Psoas muscle (tissue), 8 donors: Measurements from ENCODE around the gene RBM47. TPM values are rescaled to one million over a fixed set of nuclear protein-coding genes. Genes with fewer than 3 reads are reported as not detected.

Experiments used
- ATAC-seq, 4 donors: fragments of 200-7000 bp; cut with Tn5 transposase; one replicate each; pipeline ENCODE4 v1.9.1; 2020; ENCODE audit warnings: moderate library complexity in 3 of 4, mild to moderate bottlenecking in 2 of 4
- DNase-seq, 2 donors: peaks; one replicate each; pipeline ENCODE4 v3.0.0-alpha.2; 2020
- H3K27ac ChIP-seq: fragments of 200-600 bp; one replicate; pipeline ENCODE4 v1.8.0; 2022
- H3K27me3 ChIP-seq, 3 donors: fragments of 200-600 bp in 1 of 3; one replicate each; pipeline versions ENCODE4 v1.6.1 to v1.8.0; 2013 to 2022; ENCODE audit warnings: low read length in 2 of 3, mild to moderate bottlenecking in 2 of 3, moderate library complexity in 1 of 3; ENCODE audit not compliant: insufficient read depth in 3 of 3
- H3K36me3 ChIP-seq, 2 donors: fragments of 200-600 bp in 1 of 2; one replicate each; pipeline versions ENCODE4 v1.6.1 to v1.8.0; 2013 to 2022; ENCODE audit warnings: low read depth in 1 of 2, mild to moderate bottlenecking in 1 of 2, moderate library complexity in 1 of 2; ENCODE audit not compliant: insufficient read depth in 1 of 2
- H3K4me1 ChIP-seq: fragments of 200-600 bp; one replicate; pipeline ENCODE4 v1.8.0; 2022
- H3K4me3 ChIP-seq: fragments of 200-600 bp; one replicate; pipeline ENCODE4 v1.8.0; 2022; ENCODE audit warnings: mild to moderate bottlenecking
- H3K9me3 ChIP-seq: fragments of 200-600 bp; one replicate; pipeline ENCODE4 v1.8.0; 2022
- CTCF ChIP-seq: fragments of 200-600 bp; IDR thresholded peaks from one replicate; pipeline ENCODE4 v1.8.0; 2022; ENCODE audit warnings: antibody characterized with exemption
- WGBS, 3 donors: extraction: QIAGEN DNeasy Blood & Tissue Kit; methylation state at CpG; one replicate each; pipeline versions ENCODE4 v1.1.6 to v1.1.7; 2013; 5-methylcytosine and 5-hydroxymethylcytosine counted together
- intact Hi-C, 2 donors: fragments of 100-400 bp; cut with DNase I; formaldehyde crosslinking; loops; one replicate each; pipeline versions ENCODE4 v1.11.0 to v1.14.2; 2022
- polyA plus RNA-seq, 3 donors: library from polyadenylated mRNA; stranded (reverse); fragments of 200-250 nt; gene quantifications; one replicate each; pipeline ENCODE4 v1.2.3, GENCODE V29; 2013
- total RNA-seq, 4 donors: library from RNA; stranded (reverse); fragmentation: NEBNext Ultra II Directional in 2 of 4; extraction: Animal tissue kit (Norgen Biotek cat#: 25700) in 2 of 4; gene quantifications; one replicate each; pipeline versions ENCODE4 v1.2.1 to v1.2.4, GENCODE V29; 2021 to 2023
- donor health status: healthy with polysubstance abuse.
- donor health status: DM: no; HTN: no; CAD: no; lungs with moderate emphysema.
- donor health status: Bipolar disorder and iron deficiency.
- donor health status: healthy.
- donor health status: DM: yes; HTN: yes; CAD: no.
- donor health status: DM: no; HTN: no; CAD: no.
- donor health status: DM: no; HTN: no; CAD: no.
- donor health status: DM: yes; HTN: yes; CAD: no.

The RBM47 gene
- total and polyA plus RNA-seq, 7 donors = 0.17 to 2.3 (median 1.2) TPM

GRCh38 chr4:40482985-40483647, 146.5 kb downstream of the RBM47 start:
- no peak for TF ChIP-seq CTCF
- no peak for ATAC-seq
- 59 to 64% (median 62%) methylated on average over 21 of the region's 21 CpGs for WGBS, 3 donors
- no peak for DNase-seq
- Histone ChIP-seq H3K27ac (no peak overlapping the region), H3K27me3 (peaks cover 0 to 3% (median 0%) of the 10 kb centered on the region in 3 donors), H3K36me3 (no peaks in the 10 kb centered on the region), H3K4me1 (no peaks in the 10 kb centered on the region), H3K9me3 (no peaks in the 10 kb centered on the region), H3K4me3 (no peak overlapping the region)
- intact Hi-C loops = no loop called here

- no peak for DNase-seq
- H3K4me3 ChIP-seq = no peak overlapping the region
- no peak for TF ChIP-seq CTCF
- intact Hi-C loops = no loop called here
- WGBS, 3 donors = 91 to 98% (median 97%) methylated on average over 7 of the region's 7 CpGs
- H3K9me3 ChIP-seq = no peaks in the 10 kb centered on the region
- H3K27ac ChIP-seq = no peak overlapping the region
- no peaks in the 10 kb centered on the region for H3K27me3 ChIP-seq
- no peaks in the 10 kb centered on the region for H3K36me3 ChIP-seq
- ATAC-seq = no peak
- no peaks in the 10 kb centered on the region for H3K4me1 ChIP-seq
These were observed 147.7 kb downstream of the RBM47 start for GRCh38 chr4:40481977-40482376.

GRCh38 chr4:40480291-40480690, 149.4 kb downstream of the RBM47 start:
- intact Hi-C loops = no loop called here
- no peaks in the 10 kb centered on the region for H3K36me3 ChIP-seq
- H3K27me3 ChIP-seq = peaks cover 0 to 3% (median 0%) of the 10 kb centered on the region in 3 donors
- no peak for DNase-seq
- no peak for ATAC-seq
- no peak overlapping the region for H3K4me3 ChIP-seq
- no peak overlapping the region for H3K27ac ChIP-seq
- no peak for TF ChIP-seq CTCF
- WGBS, 3 donors = 74 to 77% (median 76%) methylated on average over 2 of the region's 2 CpGs
- no peaks in the 10 kb centered on the region for H3K9me3 ChIP-seq
- H3K4me1 ChIP-seq = no peaks in the 10 kb centered on the region

- Histone ChIP-seq H3K36me3 (no peaks in the 10 kb centered on the region), H3K9me3 (no peaks in the 10 kb centered on the region), H3K27ac (no peak overlapping the region), H3K4me1 (no peaks in the 10 kb centered on the region), H3K4me3 (no peak overlapping the region), H3K27me3 (peaks cover 0 to 3% (median 0%) of the 10 kb centered on the region in 3 donors)
- no peak for ATAC-seq
- intact Hi-C loops = no loop called here
- DNase-seq = no peak
- WGBS, 3 donors = 47 to 68% (median 66%) methylated on average over 2 of the region's 2 CpGs
- TF ChIP-seq CTCF = no peak
These were observed 150.3 kb downstream of the RBM47 start for GRCh38 chr4:40479378-40479777.

- no peaks in the 10 kb centered on the region for H3K9me3 ChIP-seq
- ATAC-seq (no peak), DNase-seq (no peak)
- intact Hi-C loops = no loop called here
- no peaks in the 10 kb centered on the region for H3K36me3 ChIP-seq
- WGBS, 3 donors = 58 to 63% (median 60%) methylated on average over 4 of the region's 4 CpGs
- H3K27ac ChIP-seq = no peak overlapping the region
- no peaks in the 10 kb centered on the region for H3K4me1 ChIP-seq
- peaks cover 0 to 3% (median 0%) of the 10 kb centered on the region in 3 donors for H3K27me3 ChIP-seq
- H3K4me3 ChIP-seq = no peak overlapping the region
- TF ChIP-seq CTCF = no peak
These were observed 154.1 kb downstream of the RBM47 start for GRCh38 chr4:40475609-40476008.
